WI38 (cell line): ENCODE data around the gene IRGC.

Experiments
- H3K4me3 ChIP-seq: 2 replicates; pipeline ENCODE4 v1.5.1; 2011; ENCODE audit warnings: low read depth, mild to moderate bottlenecking, control low read depth, low read length
- TF ChIP-seq, protein P1 (sequence below): IDR thresholded peaks from 2 replicates; pipeline ENCODE4 v1.5.1; 2012; ENCODE audit warnings: low read depth, mild to moderate bottlenecking, control low read depth, low read length

IRGC gene

DNA sequence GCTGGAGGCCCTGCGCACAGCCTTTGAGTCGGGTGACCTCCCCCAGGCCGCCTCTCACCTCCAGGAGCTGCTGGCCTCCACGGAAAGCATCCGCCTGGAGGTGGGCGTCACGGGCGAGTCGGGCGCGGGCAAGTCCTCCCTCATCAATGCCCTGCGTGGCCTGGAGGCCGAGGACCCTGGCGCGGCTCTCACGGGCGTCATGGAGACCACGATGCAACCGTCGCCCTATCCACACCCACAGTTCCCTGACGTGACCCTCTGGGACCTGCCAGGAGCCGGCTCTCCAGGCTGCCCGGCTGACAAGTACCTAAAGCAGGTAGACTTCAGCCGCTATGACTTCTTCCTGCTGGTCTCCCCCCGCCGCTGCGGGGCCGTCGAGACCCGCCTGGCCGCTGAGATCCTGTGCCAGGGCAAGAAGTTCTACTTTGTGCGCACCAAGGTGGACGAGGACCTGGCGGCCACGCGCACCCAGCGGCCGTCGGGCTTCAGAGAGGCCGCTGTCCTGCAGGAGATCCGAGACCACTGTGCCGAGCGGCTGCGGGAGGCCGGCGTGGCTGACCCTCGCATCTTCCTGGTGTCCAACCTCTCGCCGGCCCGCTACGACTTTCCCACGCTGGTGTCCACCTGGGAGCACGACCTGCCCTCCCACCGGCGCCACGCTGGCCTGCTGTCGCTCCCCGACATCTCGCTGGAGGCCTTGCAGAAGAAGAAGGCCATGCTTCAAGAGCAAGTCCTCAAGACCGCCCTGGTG is 2.9 kb downstream of the IRGC start:
- H3K4me3 ChIP-seq = no peak overlapping the region
- TF ChIP-seq, protein P1, sequence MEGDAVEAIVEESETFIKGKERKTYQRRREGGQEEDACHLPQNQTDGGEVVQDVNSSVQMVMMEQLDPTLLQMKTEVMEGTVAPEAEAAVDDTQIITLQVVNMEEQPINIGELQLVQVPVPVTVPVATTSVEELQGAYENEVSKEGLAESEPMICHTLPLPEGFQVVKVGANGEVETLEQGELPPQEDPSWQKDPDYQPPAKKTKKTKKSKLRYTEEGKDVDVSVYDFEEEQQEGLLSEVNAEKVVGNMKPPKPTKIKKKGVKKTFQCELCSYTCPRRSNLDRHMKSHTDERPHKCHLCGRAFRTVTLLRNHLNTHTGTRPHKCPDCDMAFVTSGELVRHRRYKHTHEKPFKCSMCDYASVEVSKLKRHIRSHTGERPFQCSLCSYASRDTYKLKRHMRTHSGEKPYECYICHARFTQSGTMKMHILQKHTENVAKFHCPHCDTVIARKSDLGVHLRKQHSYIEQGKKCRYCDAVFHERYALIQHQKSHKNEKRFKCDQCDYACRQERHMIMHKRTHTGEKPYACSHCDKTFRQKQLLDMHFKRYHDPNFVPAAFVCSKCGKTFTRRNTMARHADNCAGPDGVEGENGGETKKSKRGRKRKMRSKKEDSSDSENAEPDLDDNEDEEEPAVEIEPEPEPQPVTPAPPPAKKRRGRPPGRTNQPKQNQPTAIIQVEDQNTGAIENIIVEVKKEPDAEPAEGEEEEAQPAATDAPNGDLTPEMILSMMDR = no peak

DNA sequence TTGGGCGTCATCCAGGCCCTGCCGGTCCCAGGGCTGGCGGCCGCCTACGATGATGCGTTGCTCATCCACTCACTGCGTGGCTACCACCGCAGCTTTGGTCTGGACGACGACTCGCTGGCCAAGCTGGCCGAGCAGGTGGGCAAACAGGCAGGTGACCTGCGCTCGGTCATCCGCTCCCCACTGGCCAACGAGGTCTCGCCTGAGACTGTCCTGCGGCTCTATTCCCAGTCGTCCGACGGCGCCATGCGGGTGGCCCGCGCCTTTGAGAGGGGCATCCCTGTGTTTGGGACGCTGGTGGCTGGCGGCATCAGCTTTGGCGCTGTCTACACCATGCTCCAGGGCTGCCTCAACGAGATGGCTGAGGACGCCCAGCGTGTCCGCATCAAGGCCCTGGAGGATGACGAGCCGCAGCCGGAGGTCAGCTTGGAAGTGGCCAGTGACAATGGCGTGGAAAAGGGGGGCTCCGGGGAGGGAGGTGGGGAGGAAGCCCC is 3.5 kb downstream of the IRGC start:
- H3K4me3 ChIP-seq = no peak overlapping the region
- TF ChIP-seq, protein P1 = no peak

DNA sequence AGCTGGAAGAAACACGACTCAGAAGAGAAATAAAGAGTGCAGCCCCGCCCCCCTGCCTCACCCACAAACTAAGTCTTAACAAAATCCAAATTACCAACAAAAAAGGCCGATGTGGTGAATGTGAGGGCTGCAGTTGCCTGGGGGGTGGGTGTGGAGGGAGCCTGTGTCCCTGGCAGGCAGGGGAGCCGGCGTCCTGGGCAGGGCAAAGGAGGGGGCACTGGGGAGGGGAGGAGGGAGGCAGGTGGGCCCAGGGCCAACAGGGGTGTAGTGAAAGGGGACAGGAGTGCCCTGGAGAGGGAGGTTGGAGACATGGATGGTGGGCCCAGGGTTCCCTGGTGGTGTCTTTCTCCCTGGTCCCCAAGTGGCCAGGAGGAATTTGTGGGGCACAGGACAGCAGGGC is 4.0 kb downstream of the IRGC start:
- TF ChIP-seq, protein P1 = no peak
- no peak overlapping the region for H3K4me3 ChIP-seq

DNA sequence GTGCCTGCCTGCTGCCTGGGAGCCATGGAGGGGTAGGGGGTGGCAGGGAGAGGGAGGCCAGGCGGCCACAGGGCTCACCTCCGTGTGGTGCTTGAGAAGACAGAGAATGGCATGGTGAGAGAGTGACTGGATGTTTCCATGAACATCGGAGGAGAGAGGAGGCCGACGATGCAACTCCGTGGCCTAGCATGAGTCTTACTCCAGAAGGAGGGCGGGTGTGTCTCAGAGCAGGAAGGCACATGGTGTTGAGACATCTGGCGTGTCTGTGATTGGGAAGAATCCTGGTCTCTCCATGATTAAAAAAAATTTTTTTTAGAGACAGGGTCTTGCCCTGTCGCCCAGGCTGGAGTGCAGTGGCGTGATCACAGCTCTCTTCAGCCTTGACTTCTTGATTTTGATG is 5.1 kb downstream of the IRGC start:
- no peak overlapping the region for H3K4me3 ChIP-seq
- TF ChIP-seq, protein P1 = no peak

DNA sequence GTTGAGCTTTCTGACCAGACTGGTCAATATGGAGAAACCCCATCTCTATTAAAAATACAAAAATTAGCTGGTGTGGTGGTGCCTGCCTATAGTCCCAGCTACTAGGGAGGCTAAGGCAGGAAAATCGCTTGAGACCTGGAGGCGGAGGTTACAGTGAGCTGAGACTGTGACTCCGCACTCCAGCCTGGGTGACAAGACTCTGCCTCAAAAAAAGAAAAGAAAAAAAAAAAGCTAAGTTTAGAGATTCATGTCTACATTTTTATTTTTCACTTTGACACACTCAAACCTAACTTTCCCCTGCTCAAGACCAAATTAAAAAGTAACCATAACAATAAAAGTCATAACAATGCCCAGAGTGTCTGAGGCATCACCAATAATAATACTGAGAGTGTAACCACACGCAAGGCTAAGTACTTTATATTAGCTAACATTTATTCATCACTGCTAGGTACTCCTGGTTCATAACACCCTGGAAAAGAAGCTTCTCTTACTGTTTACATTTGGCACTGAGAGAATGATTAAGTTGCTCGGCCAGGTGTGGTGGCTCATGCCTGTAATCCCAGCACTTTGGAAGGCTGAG is 5.7 kb downstream of the IRGC start:
- TF ChIP-seq, protein P1 = no peak
- no peak overlapping the region for H3K4me3 ChIP-seq

DNA sequence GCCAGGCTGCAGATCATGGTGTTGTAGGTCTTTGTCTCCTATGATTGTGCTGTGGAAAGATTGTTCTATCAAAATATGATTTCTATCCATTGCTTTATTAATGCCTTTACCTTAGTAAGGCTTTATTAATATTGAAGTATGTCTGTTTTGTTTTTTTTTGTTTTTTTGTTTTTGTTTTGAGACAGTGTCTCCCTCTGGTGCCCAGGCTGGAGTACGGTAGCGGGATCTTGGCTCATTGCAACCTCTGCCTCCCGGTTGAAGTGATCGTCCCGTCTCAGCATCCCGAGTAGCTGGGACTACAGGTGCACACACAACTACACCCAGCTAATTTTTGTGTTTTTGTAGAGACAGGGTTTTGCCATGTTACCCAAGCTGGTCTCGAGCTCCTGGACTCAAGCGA is 7.7 kb downstream of the IRGC start:
- H3K4me3 ChIP-seq = no peak overlapping the region
- TF ChIP-seq, protein P1 = no peak

DNA sequence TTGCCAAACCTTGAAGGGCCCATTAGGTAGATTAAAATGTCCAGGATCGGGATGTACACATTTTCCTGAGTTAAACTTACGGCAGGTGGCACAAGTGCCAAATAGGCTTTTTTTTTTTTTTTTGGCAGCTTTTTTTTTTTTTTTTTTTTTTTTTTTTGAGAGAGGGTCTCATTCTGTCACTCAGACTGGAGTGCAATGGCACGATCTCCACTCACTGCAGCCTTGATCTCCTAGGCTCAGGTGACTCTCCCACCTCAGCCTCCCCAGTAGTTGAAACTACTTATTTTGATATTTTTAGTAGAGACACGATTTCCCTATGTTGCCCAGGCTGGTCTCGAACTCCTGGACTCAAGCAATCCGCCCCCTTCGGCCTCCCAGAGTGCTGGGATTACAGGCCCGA is 9.0 kb downstream of the IRGC start:
- TF ChIP-seq, protein P1 = no peak
- no peak overlapping the region for H3K4me3 ChIP-seq
